K562 (cell line): ENCODE measurements around the gene KCNK6. TPM values are rescaled to one million over a fixed set of nuclear protein-coding genes. Genes with fewer than 3 reads are reported as not detected.

Experiments
- AFF1 ChIP-seq, 2 experiments: fragments of 450-650 bp; IDR thresholded peaks; 2 replicates each; pipeline ENCODE4 v1.6.1; 2018; ENCODE audit warnings: mild to moderate bottlenecking in 2 of 2, low read depth in 1 of 2; ENCODE audit not compliant: partially characterized antibody in 2 of 2
- CREB5 ChIP-seq: fragments of 250-450 bp; sonication (Bioruptor Pico); IDR thresholded peaks from 2 replicates; pipeline ENCODE4 v1.5.0; 2020; ENCODE audit warnings: mild to moderate bottlenecking
- CSDE1 ChIP-seq, 2 experiments: fragments of 450-650 bp; IDR thresholded peaks; 2 replicates each; pipeline ENCODE4 v1.6.1; 2016; ENCODE audit warnings: mild to moderate bottlenecking in 1 of 2
- CUX1 ChIP-seq: fragments of 200-800 bp; sonication (Bioruptor generic); IDR thresholded peaks from 2 replicates; pipeline ENCODE4 v1.6.1; 2016; ENCODE audit warnings: missing genetic modification characterization, missing compliant biosample characterization
- FOS ChIP-seq: IDR thresholded peaks from 3 replicates; pipeline ENCODE4 v1.6.1; 2011; ENCODE audit not compliant: insufficient read length; ENCODE audit errors: extremely low read depth
- MEF2D ChIP-seq: conservative IDR thresholded peaks from 2 replicates; pipeline ENCODE4 v1.6.1; 2016; ENCODE audit warnings: low read depth, missing genetic modification characterization, missing compliant biosample characterization
- NFYB ChIP-seq: IDR thresholded peaks from 2 replicates; pipeline ENCODE4 v1.6.1; 2011; ENCODE audit warnings: mild to moderate bottlenecking, moderate library complexity; ENCODE audit not compliant: insufficient read length; ENCODE audit errors: extremely low read depth
- NR1H2 ChIP-seq: sonication (generic); formaldehyde crosslinking; IDR thresholded peaks from 2 replicates; pipeline ENCODE4 v1.4.0; 2020; ENCODE audit warnings: mild to moderate bottlenecking, missing genetic modification reagents
- PTTG1 ChIP-seq: fragments of 450-650 bp; IDR thresholded peaks from 2 replicates; pipeline ENCODE4 v1.6.1; 2016; ENCODE audit warnings: low read depth, mild to moderate bottlenecking, missing genetic modification characterization, missing compliant biosample characterization
- RBM15 ChIP-seq: fragments of 200-400 bp; formaldehyde crosslinking; IDR thresholded peaks from 2 replicates; pipeline ENCODE4 v1.6.1; 2018; ENCODE audit warnings: mild to moderate bottlenecking, low read length, moderate library complexity; ENCODE audit not compliant: insufficient read depth
- SIN3B ChIP-seq: fragments of 450-650 bp; IDR thresholded peaks from 2 replicates; pipeline ENCODE4 v1.6.1; 2017; ENCODE audit warnings: low read depth, mild to moderate bottlenecking, moderate library complexity
- TFAP4 ChIP-seq: sonication (generic); formaldehyde crosslinking; IDR thresholded peaks from 2 replicates; pipeline ENCODE4 v1.8.0; 2022; ENCODE audit warnings: missing genetic modification reagents, mild to moderate bottlenecking, moderate library complexity, borderline replicate concordance
- polyA plus RNA-seq, 8 experiments: library from polyadenylated mRNA; depleted of rRNA in 4 of 8; stranded (reverse) in 5 of 8; unstranded in 3 of 8; fragments of >200 nt; fragmentation: Nextera tagmentation in 2 of 8; fragmentation: Illumina TruSeq in 1 of 8; extraction: Ambion mirVana in 2 of 8; extraction: Trizol in 1 of 8; gene quantifications; 2 replicates each; pipeline versions ENCODE4 v1.2.1 to v1.2.3, GENCODE V29; 2011 to 2014; ENCODE audit warnings: inconsistent platforms in 1 of 8, missing spikeins in 1 of 8
- total RNA-seq, 7 experiments: library from RNA; depleted of rRNA in 6 of 7; stranded (reverse); fragments of >200 nt in 6 of 7; fragmentation: Illumina TruSeq in 2 of 7; extraction: Trizol in 2 of 7; gene quantifications; 2 replicates each; pipeline versions ENCODE4 v1.2.1 to v1.2.3, GENCODE V29; 2011 to 2021; ENCODE audit warnings: low replicate concordance in 1 of 7

KCNK6 gene
- total and polyA plus RNA-seq, 9 of the 15 experiments (the other 6 are each of a cell fraction or from before 2014, with no cell fraction given), result 0.05 to 0.42 (median 0.15) TPM

- no peak for TF ChIP-seq CUX1
- TF ChIP-seq SIN3B, result no peak
- no peak for TF ChIP-seq RBM15
- TF ChIP-seq CSDE1 (IDR thresholded peaks at IDR 0.05), result no peak
- TF ChIP-seq CREB5 (CRISPR knock-in tag), result no peak
- peak; percentile 14; the same call in 1 of the 2 replicates for TF ChIP-seq TFAP4 (CRISPR knock-in tag)
- TF ChIP-seq MEF2D (tag), result no peak
- TF ChIP-seq AFF1 (IDR thresholded peaks at IDR 0.05; ENCODE audit: low read depth in 1 of 2, partially characterized antibody in 2 of 2), result peak; percentile 33 to 53
- no peak for TF ChIP-seq PTTG1
- TF ChIP-seq NFYB, result peak; percentile 30
- no peak; the same call in 1 of the 2 replicates for TF ChIP-seq NR1H2
- TF ChIP-seq FOS, result no peak
These were observed 3.8 kb upstream of the KCNK6 start, which contains the start of gene YIF1B (continued) for GRCh38 chr19:38315657-38316476.
